ENCODE results near the gene SRRT.

Gene SRRT

DNA sequence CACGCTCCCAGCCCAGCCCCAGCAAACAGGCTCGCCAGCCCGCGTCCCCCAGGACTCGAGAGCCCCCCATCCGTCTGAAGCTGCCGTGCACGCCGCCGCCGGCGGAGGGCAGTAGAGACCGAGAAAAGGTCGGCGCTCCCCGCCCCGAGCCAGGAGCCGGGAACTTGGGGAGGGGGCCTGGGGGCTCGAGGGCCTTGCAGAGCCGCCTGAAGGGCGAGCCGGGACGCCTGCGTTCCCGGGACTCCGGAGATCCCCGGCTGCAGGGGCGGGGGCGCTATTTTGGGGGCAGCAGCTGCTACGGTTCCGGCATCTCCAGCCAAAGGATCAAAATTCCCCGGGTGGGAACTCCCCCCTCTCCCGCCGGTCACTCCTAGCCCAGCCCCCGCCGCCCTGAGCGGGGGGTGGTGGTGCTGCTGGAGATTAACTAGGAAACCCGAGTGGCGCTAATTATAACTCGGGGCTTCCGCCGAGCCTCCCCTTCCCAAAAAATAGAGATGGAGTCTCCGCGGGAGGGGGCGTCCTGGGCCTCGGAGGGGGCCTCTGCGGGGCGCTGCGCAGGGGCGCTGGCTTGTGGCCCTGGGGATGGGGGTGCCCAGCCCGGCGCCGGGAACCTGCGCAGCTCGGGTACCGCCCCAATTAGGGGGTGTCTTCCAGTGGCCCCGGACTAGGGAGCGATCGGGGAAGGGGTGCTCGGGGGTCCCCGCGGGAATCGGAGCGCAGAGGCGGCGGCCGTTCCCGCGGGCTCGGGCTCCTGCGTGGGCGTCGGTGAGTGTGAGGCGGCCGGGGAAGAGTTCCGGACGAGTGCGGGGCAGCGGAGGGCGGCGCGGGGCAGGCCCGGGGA lies 20.2 kb downstream of the SRRT start:
- peaks cover 34% of the 10 kb centered on the region for H3K4me1 ChIP-seq (ENCODE audit: control insufficient read depth, insufficient read depth, low read length, poor library complexity, severe bottlenecking)
- no peak overlapping the region for H3K27ac ChIP-seq (ENCODE audit: insufficient read depth, low read length, poor library complexity, severe bottlenecking)
- no peaks in the 10 kb centered on the region for H3K9me3 ChIP-seq (ENCODE audit: control insufficient read depth, low read length)
- H3K4me3 ChIP-seq (ENCODE audit: insufficient read depth, low read depth, low read length, poor library complexity, severe bottlenecking): peak overlapping the region; percentile 71
- DNase-seq: peak in 2 of 3 donors; percentile 15 to 44
- H3K36me3 ChIP-seq (ENCODE audit: control insufficient read depth, insufficient read depth, low read length): no peaks in the 10 kb centered on the region
- H3K27me3 ChIP-seq (replicated peaks; ENCODE audit: control insufficient read depth, insufficient read depth, low read length, poor library complexity, severe bottlenecking): peaks cover 40% of the 10 kb centered on the region

- H3K4me3 ChIP-seq (ENCODE audit: insufficient read depth, low read depth, low read length, poor library complexity, severe bottlenecking): peak within 1 kb of the TSS; percentile 71
- H3K36me3 ChIP-seq (ENCODE audit: control insufficient read depth, insufficient read depth, low read length): no peaks in the 10 kb centered on the region
- H3K4me1 ChIP-seq (ENCODE audit: control insufficient read depth, insufficient read depth, low read length, poor library complexity, severe bottlenecking): peaks cover 28% of the 10 kb centered on the region
- no peaks in the 10 kb centered on the region for H3K9me3 ChIP-seq (ENCODE audit: control insufficient read depth, low read length)
- no peak within 1 kb of the TSS for H3K27ac ChIP-seq (ENCODE audit: insufficient read depth, low read length, poor library complexity, severe bottlenecking)
- DNase-seq: no peak
- peaks cover 39% of the 10 kb centered on the region for H3K27me3 ChIP-seq (replicated peaks; ENCODE audit: control insufficient read depth, insufficient read depth, low read length, poor library complexity, severe bottlenecking)
Measured at GRCh38 chr7:100895701-100895955, 20.7 kb downstream of the SRRT start, which contains the start of gene ACHE. ACHE (minus strand) TSS chr7:100895888; CDS start chr7:100894232, 1,656 bp downstream.

GRCh38 chr7:100895956-100896731 lies 21.2 kb downstream of the SRRT start:
- Histone ChIP-seq H3K4me1 (ENCODE audit: control insufficient read depth, insufficient read depth, low read length, poor library complexity, severe bottlenecking) (peaks cover 23% of the 10 kb centered on the region), H3K9me3 (ENCODE audit: control insufficient read depth, low read length) (no peaks in the 10 kb centered on the region), H3K27me3 (replicated peaks; ENCODE audit: control insufficient read depth, insufficient read depth, low read length, poor library complexity, severe bottlenecking) (peaks cover 34% of the 10 kb centered on the region), H3K4me3 (ENCODE audit: insufficient read depth, low read depth, low read length, poor library complexity, severe bottlenecking) (peak overlapping the region; percentile 36), H3K27ac (ENCODE audit: insufficient read depth, low read length, poor library complexity, severe bottlenecking) (no peak overlapping the region), H3K36me3 (ENCODE audit: control insufficient read depth, insufficient read depth, low read length) (no peaks in the 10 kb centered on the region)
- DNase-seq: peak in 2 of 3 donors; percentile 22 to 38

- H3K27ac ChIP-seq (ENCODE audit: insufficient read depth, low read length, poor library complexity, severe bottlenecking): no peak overlapping the region
- peak overlapping the region; percentile 36 for H3K4me3 ChIP-seq (ENCODE audit: insufficient read depth, low read depth, low read length, poor library complexity, severe bottlenecking)
- peaks cover 22% of the 10 kb centered on the region for H3K4me1 ChIP-seq (ENCODE audit: control insufficient read depth, insufficient read depth, low read length, poor library complexity, severe bottlenecking)
- DNase-seq: peak; percentile 36 to 47 (median 38)
- no peaks in the 10 kb centered on the region for H3K36me3 ChIP-seq (ENCODE audit: control insufficient read depth, insufficient read depth, low read length)
- H3K9me3 ChIP-seq (ENCODE audit: control insufficient read depth, low read length): no peaks in the 10 kb centered on the region
- peaks cover 32% of the 10 kb centered on the region for H3K27me3 ChIP-seq (replicated peaks; ENCODE audit: control insufficient read depth, insufficient read depth, low read length, poor library complexity, severe bottlenecking)
Measured at GRCh38 chr7:100896732-100897608, 22.1 kb downstream of the SRRT start.

DNA sequence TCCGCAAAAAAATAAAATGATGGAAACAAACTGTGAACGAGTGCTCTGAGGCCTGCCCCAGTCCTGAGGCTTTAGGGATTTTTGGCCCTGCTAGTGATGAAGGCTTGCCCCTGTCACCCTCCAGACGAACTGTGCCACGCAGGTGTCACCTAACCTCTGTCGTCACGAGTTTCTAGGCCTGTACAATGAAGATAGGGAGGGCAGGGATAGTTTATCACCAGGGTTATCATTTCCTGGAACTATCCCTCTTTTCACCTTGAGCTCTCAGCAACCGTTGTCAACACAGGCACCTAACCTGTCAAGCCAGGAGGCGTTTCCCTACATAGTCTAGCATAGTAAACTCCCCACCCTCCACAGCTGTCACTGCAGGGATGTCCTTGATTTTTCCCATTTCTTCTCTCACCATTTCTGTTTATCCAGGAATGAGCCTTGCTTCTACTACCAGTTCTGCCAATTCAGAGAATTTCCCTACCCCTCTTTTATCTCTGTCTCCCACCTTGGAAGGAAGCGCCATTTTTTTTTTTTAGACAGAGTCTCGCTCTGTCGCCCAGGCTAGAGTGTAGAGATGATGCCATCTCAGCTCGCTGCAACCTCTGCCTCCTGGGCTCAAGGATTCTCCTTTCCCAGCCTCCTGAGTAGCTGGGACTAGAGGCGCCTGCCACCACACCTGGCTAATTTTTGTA lies 23.0 kb downstream of the SRRT start:
- Histone ChIP-seq H3K4me1 (ENCODE audit: control insufficient read depth, insufficient read depth, low read length, poor library complexity, severe bottlenecking) (peaks cover 22% of the 10 kb centered on the region), H3K4me3 (ENCODE audit: insufficient read depth, low read depth, low read length, poor library complexity, severe bottlenecking) (no peak overlapping the region), H3K36me3 (ENCODE audit: control insufficient read depth, insufficient read depth, low read length) (no peaks in the 10 kb centered on the region), H3K27ac (ENCODE audit: insufficient read depth, low read length, poor library complexity, severe bottlenecking) (no peak overlapping the region), H3K27me3 (replicated peaks; ENCODE audit: control insufficient read depth, insufficient read depth, low read length, poor library complexity, severe bottlenecking) (peaks cover 29% of the 10 kb centered on the region), H3K9me3 (ENCODE audit: control insufficient read depth, low read length) (no peaks in the 10 kb centered on the region)
- no peak for DNase-seq

- H3K36me3 ChIP-seq (ENCODE audit: control insufficient read depth, insufficient read depth, low read length): no peaks in the 10 kb centered on the region
- no peaks in the 10 kb centered on the region for H3K9me3 ChIP-seq (ENCODE audit: control insufficient read depth, low read length)
- no peak for DNase-seq
- H3K4me3 ChIP-seq (ENCODE audit: insufficient read depth, low read depth, low read length, poor library complexity, severe bottlenecking): no peak overlapping the region
- H3K4me1 ChIP-seq (ENCODE audit: control insufficient read depth, insufficient read depth, low read length, poor library complexity, severe bottlenecking): peaks cover 22% of the 10 kb centered on the region
- peaks cover 29% of the 10 kb centered on the region for H3K27me3 ChIP-seq (replicated peaks; ENCODE audit: control insufficient read depth, insufficient read depth, low read length, poor library complexity, severe bottlenecking)
- H3K27ac ChIP-seq (ENCODE audit: insufficient read depth, low read length, poor library complexity, severe bottlenecking): no peak overlapping the region
Measured at GRCh38 chr7:100899432-100899831, 24.5 kb downstream of the SRRT start.

GRCh38 chr7:100900978-100901377 lies 26.1 kb downstream of the SRRT start:
- Histone ChIP-seq H3K4me1 (ENCODE audit: control insufficient read depth, insufficient read depth, low read length, poor library complexity, severe bottlenecking) (peaks cover 11% of the 10 kb centered on the region), H3K36me3 (ENCODE audit: control insufficient read depth, insufficient read depth, low read length) (no peaks in the 10 kb centered on the region), H3K27me3 (replicated peaks; ENCODE audit: control insufficient read depth, insufficient read depth, low read length, poor library complexity, severe bottlenecking) (peaks cover 17% of the 10 kb centered on the region), H3K4me3 (ENCODE audit: insufficient read depth, low read depth, low read length, poor library complexity, severe bottlenecking) (no peak overlapping the region), H3K27ac (ENCODE audit: insufficient read depth, low read length, poor library complexity, severe bottlenecking) (no peak overlapping the region), H3K9me3 (ENCODE audit: control insufficient read depth, low read length) (no peaks in the 10 kb centered on the region)
- DNase-seq: no peak

DNA sequence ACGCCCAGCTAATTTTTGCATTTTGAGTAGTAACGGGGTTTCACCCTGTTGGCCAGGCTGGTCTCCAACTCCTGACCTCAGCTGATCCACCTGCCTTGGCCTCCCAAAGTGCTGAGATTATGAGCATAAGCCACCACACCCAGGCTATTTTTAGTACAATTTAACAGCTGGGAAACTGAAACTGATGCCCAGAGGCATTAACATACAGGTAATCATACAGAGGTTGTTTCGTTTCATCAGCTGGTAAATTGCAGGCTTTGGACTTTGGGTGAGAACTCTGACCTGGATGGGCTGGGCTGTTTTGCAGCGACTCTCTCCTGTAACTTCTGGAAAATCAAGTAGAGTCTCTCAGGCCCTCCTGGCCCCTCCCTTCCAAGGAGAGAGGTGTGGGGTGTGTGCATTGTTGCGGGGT lies 27.0 kb downstream of the SRRT start:
- peaks cover 10% of the 10 kb centered on the region for H3K27me3 ChIP-seq (replicated peaks; ENCODE audit: control insufficient read depth, insufficient read depth, low read length, poor library complexity, severe bottlenecking)
- no peaks in the 10 kb centered on the region for H3K9me3 ChIP-seq (ENCODE audit: control insufficient read depth, low read length)
- no peaks in the 10 kb centered on the region for H3K36me3 ChIP-seq (ENCODE audit: control insufficient read depth, insufficient read depth, low read length)
- no peak for DNase-seq
- H3K4me1 ChIP-seq (ENCODE audit: control insufficient read depth, insufficient read depth, low read length, poor library complexity, severe bottlenecking): peaks cover 4% of the 10 kb centered on the region
- no peak overlapping the region for H3K4me3 ChIP-seq (ENCODE audit: insufficient read depth, low read depth, low read length, poor library complexity, severe bottlenecking)
- H3K27ac ChIP-seq (ENCODE audit: insufficient read depth, low read length, poor library complexity, severe bottlenecking): no peak overlapping the region

- no peak for DNase-seq
- no peaks in the 10 kb centered on the region for H3K36me3 ChIP-seq (ENCODE audit: control insufficient read depth, insufficient read depth, low read length)
- no peaks in the 10 kb centered on the region for H3K9me3 ChIP-seq (ENCODE audit: control insufficient read depth, low read length)
- peaks cover 3% of the 10 kb centered on the region for H3K27me3 ChIP-seq (replicated peaks; ENCODE audit: control insufficient read depth, insufficient read depth, low read length, poor library complexity, severe bottlenecking)
- H3K4me1 ChIP-seq (ENCODE audit: control insufficient read depth, insufficient read depth, low read length, poor library complexity, severe bottlenecking): no peaks in the 10 kb centered on the region
- no peak overlapping the region for H3K27ac ChIP-seq (ENCODE audit: insufficient read depth, low read length, poor library complexity, severe bottlenecking)
- no peak overlapping the region for H3K4me3 ChIP-seq (ENCODE audit: insufficient read depth, low read depth, low read length, poor library complexity, severe bottlenecking)
Measured at GRCh38 chr7:100902638-100903037, 27.7 kb downstream of the SRRT start.
